ENCODE data around the gene PTPRD.

The PTPRD gene

DNA sequence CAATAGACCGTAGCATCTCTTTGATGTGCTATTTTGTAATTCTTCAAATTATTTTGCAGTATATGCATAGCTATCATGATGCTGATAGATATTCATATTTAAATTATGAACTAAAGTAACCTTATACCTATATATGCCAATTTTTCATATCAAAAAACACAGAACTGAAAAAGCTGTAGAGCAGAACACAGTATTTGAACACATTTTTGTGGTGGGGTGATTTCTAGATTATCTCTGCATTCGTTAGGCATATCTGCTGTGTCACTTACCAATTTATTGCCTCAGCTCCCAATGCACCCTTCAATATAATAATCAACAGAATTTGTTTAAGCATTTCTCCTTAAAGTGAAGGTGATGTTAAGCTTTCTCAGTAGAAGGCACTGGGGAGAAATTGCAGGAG, 998.2 kb downstream of the PTPRD start:
- Histone ChIP-seq H3K36me3 (ENCODE audit: control insufficient read depth, insufficient read depth, low read length) (no peaks in the 10 kb centered on the region), H3K9ac (ENCODE audit: low read depth, low read length) (no peak overlapping the region), H3K27me3 (ENCODE audit: control insufficient read depth, insufficient read depth, low read length) (no peaks in the 10 kb centered on the region), H3K9me3 (ENCODE audit: control insufficient read depth, insufficient read depth, low read length) (no peaks in the 10 kb centered on the region), H3K4me3 (ENCODE audit: low read depth, low read length) (no peak overlapping the region), H3K4me1 (ENCODE audit: control insufficient read depth, insufficient read depth, low read length) (no peaks in the 10 kb centered on the region)

- Histone ChIP-seq H3K36me3 (ENCODE audit: control insufficient read depth, insufficient read depth, low read length) (no peaks in the 10 kb centered on the region), H3K9me3 (ENCODE audit: control insufficient read depth, insufficient read depth, low read length) (no peaks in the 10 kb centered on the region), H3K4me3 (ENCODE audit: low read depth, low read length) (no peak overlapping the region), H3K9ac (ENCODE audit: low read depth, low read length) (no peak overlapping the region), H3K4me1 (ENCODE audit: control insufficient read depth, insufficient read depth, low read length) (no peaks in the 10 kb centered on the region), H3K27me3 (ENCODE audit: control insufficient read depth, insufficient read depth, low read length) (no peaks in the 10 kb centered on the region)
Measured at GRCh38 chr9:9612755-9613154, 1000.0 kb downstream of the PTPRD start.

- Histone ChIP-seq H3K36me3 (ENCODE audit: control insufficient read depth, insufficient read depth, low read length) (no peaks in the 10 kb centered on the region), H3K9me3 (ENCODE audit: control insufficient read depth, insufficient read depth, low read length) (no peaks in the 10 kb centered on the region), H3K27me3 (ENCODE audit: control insufficient read depth, insufficient read depth, low read length) (no peaks in the 10 kb centered on the region), H3K4me1 (ENCODE audit: control insufficient read depth, insufficient read depth, low read length) (peaks cover 1% of the 10 kb centered on the region), H3K9ac (ENCODE audit: low read depth, low read length) (no peak overlapping the region), H3K4me3 (ENCODE audit: low read depth, low read length) (no peak overlapping the region)
Measured at GRCh38 chr9:9612270-9612669, 1000.5 kb downstream of the PTPRD start.

GRCh38 chr9:9605681-9606080, 1007.1 kb downstream of the PTPRD start:
- Histone ChIP-seq H3K9ac (ENCODE audit: low read depth, low read length) (no peak overlapping the region), H3K9me3 (ENCODE audit: control insufficient read depth, insufficient read depth, low read length) (no peaks in the 10 kb centered on the region), H3K36me3 (ENCODE audit: control insufficient read depth, insufficient read depth, low read length) (no peaks in the 10 kb centered on the region), H3K4me3 (ENCODE audit: low read depth, low read length) (no peak overlapping the region), H3K27me3 (ENCODE audit: control insufficient read depth, insufficient read depth, low read length) (no peaks in the 10 kb centered on the region), H3K4me1 (ENCODE audit: control insufficient read depth, insufficient read depth, low read length) (peaks cover 11% of the 10 kb centered on the region)

GRCh38 chr9:9603345-9603744, 1009.5 kb downstream of the PTPRD start:
- H3K27me3 ChIP-seq (ENCODE audit: control insufficient read depth, insufficient read depth, low read length), result no peaks in the 10 kb centered on the region
- peaks cover 11% of the 10 kb centered on the region for H3K4me1 ChIP-seq (ENCODE audit: control insufficient read depth, insufficient read depth, low read length)
- H3K9ac ChIP-seq (ENCODE audit: low read depth, low read length), result no peak overlapping the region
- no peaks in the 10 kb centered on the region for H3K36me3 ChIP-seq (ENCODE audit: control insufficient read depth, insufficient read depth, low read length)
- H3K9me3 ChIP-seq (ENCODE audit: control insufficient read depth, insufficient read depth, low read length), result no peaks in the 10 kb centered on the region
- no peak overlapping the region for H3K4me3 ChIP-seq (ENCODE audit: low read depth, low read length)

- no peaks in the 10 kb centered on the region for H3K9me3 ChIP-seq (ENCODE audit: control insufficient read depth, insufficient read depth, low read length)
- no peak overlapping the region for H3K4me3 ChIP-seq (ENCODE audit: low read depth, low read length)
- no peaks in the 10 kb centered on the region for H3K36me3 ChIP-seq (ENCODE audit: control insufficient read depth, insufficient read depth, low read length)
- H3K4me1 ChIP-seq (ENCODE audit: control insufficient read depth, insufficient read depth, low read length), result no peaks in the 10 kb centered on the region
- no peaks in the 10 kb centered on the region for H3K27me3 ChIP-seq (ENCODE audit: control insufficient read depth, insufficient read depth, low read length)
- H3K9ac ChIP-seq (ENCODE audit: low read depth, low read length), result no peak overlapping the region
Measured at GRCh38 chr9:9598723-9599122, 1014.1 kb downstream of the PTPRD start.

DNA sequence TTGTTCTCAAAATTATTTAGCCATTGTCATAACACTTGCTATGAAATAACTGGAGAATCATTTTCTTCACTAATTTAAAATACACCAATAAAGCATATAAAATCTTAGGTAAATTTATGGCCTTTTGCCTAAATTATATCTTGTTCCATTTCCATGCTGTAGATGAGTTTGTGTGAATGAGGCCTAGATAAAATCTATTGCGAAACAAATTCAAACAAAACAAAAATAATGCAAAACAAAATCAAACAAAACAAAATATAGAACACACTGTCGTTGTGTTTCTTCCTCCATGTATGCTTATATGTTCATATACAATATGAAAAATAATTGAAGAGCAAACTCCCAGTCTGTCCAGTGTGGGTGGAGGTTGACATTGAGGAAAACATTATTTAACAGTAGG, 1020.7 kb downstream of the PTPRD start:
- Histone ChIP-seq H3K27me3 (ENCODE audit: control insufficient read depth, insufficient read depth, low read length) (no peaks in the 10 kb centered on the region), H3K9me3 (ENCODE audit: control insufficient read depth, insufficient read depth, low read length) (no peaks in the 10 kb centered on the region), H3K9ac (ENCODE audit: low read depth, low read length) (no peak overlapping the region), H3K36me3 (ENCODE audit: control insufficient read depth, insufficient read depth, low read length) (no peaks in the 10 kb centered on the region), H3K4me1 (ENCODE audit: control insufficient read depth, insufficient read depth, low read length) (no peaks in the 10 kb centered on the region), H3K4me3 (ENCODE audit: low read depth, low read length) (no peak overlapping the region)

GRCh38 chr9:9585920-9586319, 1026.9 kb downstream of the PTPRD start:
- Histone ChIP-seq H3K4me1 (ENCODE audit: control insufficient read depth, insufficient read depth, low read length) (no peaks in the 10 kb centered on the region), H3K9ac (ENCODE audit: low read depth, low read length) (no peak overlapping the region)

DNA sequence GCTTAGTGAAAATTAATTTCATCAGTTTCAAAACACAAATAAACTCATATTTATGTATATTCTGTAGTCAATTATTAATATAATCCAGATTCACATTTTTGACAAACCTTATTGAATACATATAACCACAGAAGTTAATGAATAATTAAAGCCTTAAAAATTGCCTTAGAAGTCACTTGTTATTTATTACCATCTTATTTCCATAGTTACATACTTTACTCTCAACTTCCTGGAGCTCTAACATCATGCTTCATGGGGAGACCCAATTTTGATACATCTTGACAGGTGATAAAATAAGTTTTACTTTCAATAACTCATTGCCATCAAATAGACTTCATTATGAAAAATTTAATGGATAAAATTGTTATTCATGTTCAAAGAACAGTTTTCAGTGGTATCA, 1038.7 kb downstream of the PTPRD start:
- H3K27me3 ChIP-seq (ENCODE audit: control insufficient read depth, insufficient read depth, low read length), result no peaks in the 10 kb centered on the region
- H3K36me3 ChIP-seq (ENCODE audit: control insufficient read depth, insufficient read depth, low read length), result no peaks in the 10 kb centered on the region
- H3K4me3 ChIP-seq (ENCODE audit: low read depth, low read length), result no peak overlapping the region
- H3K4me1 ChIP-seq (ENCODE audit: control insufficient read depth, insufficient read depth, low read length), result no peaks in the 10 kb centered on the region
- H3K9me3 ChIP-seq (ENCODE audit: control insufficient read depth, insufficient read depth, low read length), result no peaks in the 10 kb centered on the region
- no peak overlapping the region for H3K9ac ChIP-seq (ENCODE audit: low read depth, low read length)

More at GRCh38 chr9:9585920-9586319, 1026.9 kb downstream of the PTPRD start:
- no peaks in the 10 kb centered on the region for H3K27me3 ChIP-seq (ENCODE audit: control insufficient read depth, insufficient read depth, low read length)
- H3K4me3 ChIP-seq (ENCODE audit: low read depth, low read length), result no peak overlapping the region
- H3K36me3 ChIP-seq (ENCODE audit: control insufficient read depth, insufficient read depth, low read length), result no peaks in the 10 kb centered on the region
- no peaks in the 10 kb centered on the region for H3K9me3 ChIP-seq (ENCODE audit: control insufficient read depth, insufficient read depth, low read length)

DNA sequence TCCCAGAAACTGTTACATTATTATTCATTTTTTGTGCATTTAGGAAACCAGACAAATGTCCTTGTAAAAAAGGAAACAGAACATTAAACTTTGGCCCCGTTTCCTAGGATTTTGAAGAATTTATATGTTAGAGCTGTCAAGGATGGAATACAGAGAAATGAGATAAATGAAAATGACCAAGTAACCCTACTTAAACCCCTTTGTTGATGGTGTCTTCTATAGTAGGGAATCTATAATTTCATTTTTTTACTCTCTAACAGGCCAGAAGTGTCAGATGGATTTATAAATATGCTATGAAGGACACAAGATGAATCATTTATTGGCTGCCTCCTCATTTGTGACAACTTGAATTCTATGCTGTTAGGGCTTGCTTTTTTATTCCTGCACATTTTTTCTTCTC, 1047.1 kb downstream of the PTPRD start:
- Histone ChIP-seq H3K4me3 (ENCODE audit: low read depth, low read length) (no peak overlapping the region), H3K36me3 (ENCODE audit: control insufficient read depth, insufficient read depth, low read length) (no peaks in the 10 kb centered on the region)

DNA sequence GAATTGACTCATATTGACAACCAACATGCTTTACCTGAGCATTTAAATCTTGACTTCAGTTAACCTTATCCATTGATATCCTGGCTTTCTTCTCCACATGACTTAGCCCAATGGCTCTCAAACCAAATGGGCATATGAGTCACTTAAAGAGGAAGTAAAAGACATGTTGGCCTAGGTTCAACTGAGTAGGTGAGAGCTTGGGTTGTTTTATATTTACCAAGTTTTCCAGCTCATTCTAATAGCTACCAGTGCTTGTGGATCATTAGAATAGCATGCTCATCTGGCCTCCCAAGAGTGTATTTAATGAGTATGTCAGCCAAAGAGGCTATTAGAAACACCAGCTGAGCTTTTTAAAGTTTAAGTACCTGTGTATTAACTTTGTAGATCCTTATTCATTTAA, 1049.0 kb downstream of the PTPRD start:
- H3K9me3 ChIP-seq (ENCODE audit: control insufficient read depth, insufficient read depth, low read length), result no peaks in the 10 kb centered on the region
- no peak overlapping the region for H3K9ac ChIP-seq (ENCODE audit: low read depth, low read length)
- H3K27me3 ChIP-seq (ENCODE audit: control insufficient read depth, insufficient read depth, low read length), result no peaks in the 10 kb centered on the region
- H3K36me3 ChIP-seq (ENCODE audit: control insufficient read depth, insufficient read depth, low read length), result no peaks in the 10 kb centered on the region
- H3K4me3 ChIP-seq (ENCODE audit: low read depth, low read length), result no peak overlapping the region
- no peaks in the 10 kb centered on the region for H3K4me1 ChIP-seq (ENCODE audit: control insufficient read depth, insufficient read depth, low read length)

More for the DNA sequence above, 1047.1 kb downstream of the PTPRD start:
- Histone ChIP-seq H3K27me3 (ENCODE audit: control insufficient read depth, insufficient read depth, low read length) (no peaks in the 10 kb centered on the region), H3K4me1 (ENCODE audit: control insufficient read depth, insufficient read depth, low read length) (no peaks in the 10 kb centered on the region), H3K9ac (ENCODE audit: low read depth, low read length) (no peak overlapping the region), H3K9me3 (ENCODE audit: control insufficient read depth, insufficient read depth, low read length) (no peaks in the 10 kb centered on the region)

- peaks cover 15% of the 10 kb centered on the region for H3K4me1 ChIP-seq (ENCODE audit: control insufficient read depth, insufficient read depth, low read length)
- H3K27me3 ChIP-seq (ENCODE audit: control insufficient read depth, insufficient read depth, low read length), result no peaks in the 10 kb centered on the region
- no peak overlapping the region for H3K9ac ChIP-seq (ENCODE audit: low read depth, low read length)
- H3K4me3 ChIP-seq (ENCODE audit: low read depth, low read length), result no peak overlapping the region
- H3K36me3 ChIP-seq (ENCODE audit: control insufficient read depth, insufficient read depth, low read length), result no peaks in the 10 kb centered on the region
- H3K9me3 ChIP-seq (ENCODE audit: control insufficient read depth, insufficient read depth, low read length), result no peaks in the 10 kb centered on the region
Measured at GRCh38 chr9:9560382-9561035, 1052.3 kb downstream of the PTPRD start.
